H1 (cell line): ENCODE measurements around the gene SYNPR. TPM values are rescaled to one million over a fixed set of nuclear protein-coding genes. Genes with fewer than 3 reads are reported as not detected.
"Not testable (repeated sequence)": the region's sequence is repeated elsewhere in the genome, so short reads cannot be mapped to it uniquely, and the experiment has no call there.

Source experiments
- CTCF ChIA-PET: fragments of 300-600 bp; sonication (Branson Sonifier 250); formaldehyde crosslinking; loops from one replicate; lab custom pipeline; 2021; ENCODE audit not compliant: partially characterized antibody; lab: Charles Lee
- POLR2A ChIA-PET: fragments of 300-600 bp; sonication (Branson Sonifier 250); formaldehyde crosslinking; loops from one replicate; lab custom pipeline; 2021; ENCODE audit warnings: inconsistent platforms; ENCODE audit not compliant: partially characterized antibody; lab: Charles Lee
- DNase-seq, 2 experiments: peaks; one replicate each; pipeline versions ENCODE4 v3.0.0 to v3.0.0-alpha.2; 2010 to 2022; ENCODE audit warnings: low spot score in 2 of 2, low read depth in 1 of 2, mixed read lengths in 1 of 2
- FAIRE-seq: peaks from 2 replicates; lab custom pipeline; 2011; peaks lifted over from hg19 to GRCh38; lab: Jason Lieb, UNC
- H2AFZ ChIP-seq: 2 replicates; pipeline ENCODE4 v1.8.1; 2012; ENCODE audit warnings: low read length, inconsistent platforms
- H2AK5ac ChIP-seq: 2 replicates; pipeline ENCODE4 v1.6.1; 2013; ENCODE audit warnings: low read depth, low read length
- H2BK120ac ChIP-seq: replicated peaks from 2 replicates; pipeline ENCODE3; 2013; ENCODE audit warnings: low read depth, low read length, inconsistent platforms
- H2BK12ac ChIP-seq: 2 replicates; pipeline ENCODE4 v1.6.1; 2013; ENCODE audit warnings: low read depth, low read length
- H2BK15ac ChIP-seq: 2 replicates; pipeline ENCODE4 v1.6.1; 2013; ENCODE audit warnings: low read length
- H2BK20ac ChIP-seq: 2 replicates; pipeline ENCODE4 v1.6.1; 2013; ENCODE audit warnings: low read length
- H2BK5ac ChIP-seq: 2 replicates; pipeline ENCODE4 v1.6.1; 2013; ENCODE audit warnings: low read depth, low read length
- H3K14ac ChIP-seq: 2 replicates; pipeline ENCODE4 v1.6.1; 2013; ENCODE audit warnings: inconsistent platforms; ENCODE audit not compliant: insufficient read length
- H3K18ac ChIP-seq: 2 replicates; pipeline ENCODE4 v1.6.1; 2013; ENCODE audit warnings: low read length; ENCODE audit errors: extremely low read depth
- H3K23ac ChIP-seq: 2 replicates; pipeline ENCODE4 v1.6.1; 2013; ENCODE audit warnings: inconsistent platforms; ENCODE audit not compliant: insufficient read length
- H3K23me2 ChIP-seq: 2 replicates; pipeline ENCODE4 v1.6.1; 2013; ENCODE audit warnings: low read depth, low read length
- H3K27ac ChIP-seq: 2 replicates; pipeline ENCODE4 v1.6.1; 2011; ENCODE audit warnings: low read depth, low read length, inconsistent platforms
- H3K27me3 ChIP-seq, 4 experiments: replicated peaks in 1 of 4; 1 replicate in 1 of 4; 2 replicates in 3 of 4; pipeline versions ENCODE4 v1.6.1 to v1.8.1; 2011 to 2013; ENCODE audit warnings: low read length in 3 of 4, mild to moderate bottlenecking in 3 of 4, inconsistent platforms in 2 of 4, mixed read lengths in 2 of 4, moderate library complexity in 1 of 4; ENCODE audit not compliant: control insufficient read depth in 3 of 4, insufficient read depth in 3 of 4; ENCODE audit errors: extremely low read depth in 1 of 4
- H3K36me3 ChIP-seq, 4 experiments: 2 replicates each; pipeline versions ENCODE4 v1.6.1 to v1.8.1; 2011 to 2013; ENCODE audit warnings: mild to moderate bottlenecking in 4 of 4, low read length in 3 of 4, moderate library complexity in 2 of 4, control low read depth in 1 of 4, inconsistent platforms in 1 of 4; ENCODE audit not compliant: insufficient read depth in 4 of 4, control insufficient read depth in 2 of 4
- H3K4ac ChIP-seq: replicated peaks from 2 replicates; pipeline ENCODE3; 2013; ENCODE audit warnings: low read length, low read depth, mixed read lengths, inconsistent platforms; ENCODE audit not compliant: insufficient read length
- H3K4me1 ChIP-seq, 4 experiments: replicated peaks in 1 of 4; 1 replicate in 1 of 4; 2 replicates in 3 of 4; pipeline versions ENCODE4 v1.6.1 to v1.8.1; 2011 to 2013; ENCODE audit warnings: low read length in 3 of 4, inconsistent platforms in 2 of 4, mixed read lengths in 1 of 4; ENCODE audit not compliant: insufficient read depth in 4 of 4, control insufficient read depth in 3 of 4
- H3K4me2 ChIP-seq, 2 experiments: 2 replicates each; pipeline versions ENCODE4 v1.6.1 to v1.8.1; 2011 to 2013; ENCODE audit warnings: low read depth in 2 of 2, low read length in 2 of 2, control low read depth in 1 of 2, inconsistent platforms in 1 of 2, mild to moderate bottlenecking in 1 of 2; ENCODE audit not compliant: insufficient read depth in 1 of 2
- H3K4me3 ChIP-seq, 4 experiments: fragments of 200-600, 300-600 bp in 1 of 4; sonication (generic), shearing (Covaris generic), sonication (Bioruptor Twin) in 1 of 4; 2 replicates each; pipeline versions ENCODE4 v1.5.1 to v1.8.1; 2011 to 2016; ENCODE audit warnings: low read length in 4 of 4, low read depth in 3 of 4, control low read depth in 2 of 4, inconsistent platforms in 2 of 4, mild to moderate bottlenecking in 2 of 4, mixed read lengths in 1 of 4, moderate library complexity in 1 of 4; ENCODE audit not compliant: insufficient read depth in 2 of 4; ENCODE audit errors: extremely low read depth in 1 of 4
- H3K56ac ChIP-seq: replicated peaks from 2 replicates; pipeline ENCODE3; 2013; ENCODE audit warnings: low read depth, mild to moderate bottlenecking, mixed read lengths, low read length, inconsistent platforms; ENCODE audit not compliant: insufficient read length
- H3K79me1 ChIP-seq: 2 replicates; pipeline ENCODE4 v1.6.1; 2013; ENCODE audit warnings: low read depth, low read length, control low read depth
- H3K79me2 ChIP-seq, 2 experiments: 2 replicates each; pipeline versions ENCODE4 v1.6.1 to v1.8.1; 2012 to 2013; ENCODE audit warnings: low read length in 2 of 2, mild to moderate bottlenecking in 2 of 2, inconsistent platforms in 1 of 2; ENCODE audit not compliant: insufficient read depth in 2 of 2, control insufficient read depth in 1 of 2
- H3K9ac ChIP-seq, 4 experiments: replicated peaks in 1 of 4; 1 replicate in 1 of 4; 2 replicates in 3 of 4; pipeline versions ENCODE4 v1.6.1 to v1.8.1; 2011 to 2013; ENCODE audit warnings: low read depth in 3 of 4, low read length in 3 of 4, control low read depth in 2 of 4, mild to moderate bottlenecking in 2 of 4, moderate library complexity in 2 of 4, inconsistent platforms in 1 of 4; ENCODE audit errors: extremely low read depth in 1 of 4
- H3K9me3 ChIP-seq, 2 experiments: 2 replicates each; pipeline versions ENCODE4 v1.6.1 to v1.8.1; 2012 to 2013; ENCODE audit warnings: mild to moderate bottlenecking in 2 of 2, moderate library complexity in 2 of 2, control low read depth in 1 of 2, inconsistent platforms in 1 of 2, low read depth in 1 of 2, low read length in 1 of 2, mixed read lengths in 1 of 2; ENCODE audit not compliant: insufficient read depth in 2 of 2
- H4K20me1 ChIP-seq, 2 experiments: replicated peaks in 1 of 2; 2 replicates each; pipeline versions ENCODE3 to v1.8.1; 2011 to 2013; ENCODE audit warnings: inconsistent platforms in 2 of 2, low read length in 2 of 2, mild to moderate bottlenecking in 1 of 2; ENCODE audit not compliant: insufficient read depth in 2 of 2, control insufficient read depth in 1 of 2
- H4K5ac ChIP-seq: 2 replicates; pipeline ENCODE4 v1.6.1; 2013; ENCODE audit warnings: low read length, low read depth, mixed read lengths, inconsistent platforms; ENCODE audit not compliant: insufficient read length
- H4K8ac ChIP-seq: 2 replicates; pipeline ENCODE4 v1.8.0; 2013; ENCODE audit warnings: mild to moderate bottlenecking, moderate library complexity, low read length, inconsistent platforms; ENCODE audit not compliant: insufficient read depth; ENCODE audit errors: extremely low read depth
- H4K91ac ChIP-seq: replicated peaks from 2 replicates; pipeline ENCODE3; 2013; ENCODE audit warnings: low read length, mixed read lengths, inconsistent platforms; ENCODE audit not compliant: insufficient read length
- WGBS, 2 experiments: shearing (Covaris generic) in 1 of 2; methylation state at CpG; one replicate each; pipeline versions ENCODE4 v1.1.6 to v1.1.7; 2013 to 2015; ENCODE audit warnings: low lambda C conversion rate in 2 of 2, mixed read lengths in 2 of 2, inconsistent platforms in 1 of 2, low coverage in 1 of 2, missing lambda C conversion rate in 1 of 2; ENCODE audit not compliant: insufficient replicate concordance in 2 of 2, insufficient coverage in 1 of 2, insufficient read length in 1 of 2; ENCODE audit errors: extremely low coverage in 1 of 2, missing lambda C conversion rate in 1 of 2; 5-methylcytosine and 5-hydroxymethylcytosine counted together
- polyA plus RNA-seq, 7 experiments: library from polyadenylated mRNA; depleted of rRNA in 3 of 7; stranded (reverse) in 5 of 7; unstranded in 2 of 7; fragments of >200 nt in 5 of 7; fragments of 200-250 nt in 2 of 7; gene quantifications; 1 replicate in 5 of 7; 2 replicates in 1 of 7; 4 replicates in 1 of 7; pipeline versions ENCODE4 v1.2.1 to v1.2.3, GENCODE V29; 2011 to 2013; ENCODE audit warnings: missing spikeins in 2 of 7, mixed read lengths in 2 of 7
- total RNA-seq: library from RNA; stranded (reverse); fragmentation: NEBNext Ultra II Directional; extraction: Animal tissue kit (Norgen Biotek cat#: 25700); gene quantifications from 2 replicates; pipeline ENCODE4 v1.2.1, GENCODE V29; 2021

Gene SYNPR
- total and polyA plus RNA-seq, 2 of the 8 experiments (the other 6 are each of a cell fraction or from before 2014, with no cell fraction given), result 0.39 to 0.99 TPM

DNA sequence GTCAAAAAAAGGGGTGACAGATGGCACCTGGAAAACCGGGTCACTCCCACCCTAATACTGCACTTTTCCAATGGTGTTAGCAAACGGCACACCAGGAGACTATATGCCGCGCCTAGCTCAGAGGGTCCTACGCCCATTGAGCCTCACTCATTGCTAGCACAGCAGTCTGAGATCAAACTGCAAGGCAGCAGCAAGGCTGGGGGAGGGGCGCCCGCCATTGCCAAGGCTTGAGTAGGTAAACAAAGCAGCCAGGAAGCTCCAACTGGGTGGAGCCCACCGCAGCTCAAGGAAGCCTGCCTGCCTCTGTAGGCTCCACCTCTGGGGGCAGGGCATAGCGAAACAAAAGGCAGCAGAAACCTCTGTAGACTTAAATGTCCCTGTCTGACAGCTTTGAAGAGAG, 22.3 kb upstream of the SYNPR start:
- H3K27me3 ChIP-seq, H4K20me1 ChIP-seq, H3K23ac ChIP-seq, H2BK20ac ChIP-seq, H3K4me3 ChIP-seq, POLR2A ChIA-PET, H3K4me1 ChIP-seq, H3K79me2 ChIP-seq, H4K8ac ChIP-seq, H3K23me2 ChIP-seq, H2BK5ac ChIP-seq, H3K14ac ChIP-seq, H2BK120ac ChIP-seq, H2BK15ac ChIP-seq, H3K56ac ChIP-seq, H3K9me3 ChIP-seq, H3K18ac ChIP-seq, FAIRE-seq, H3K27ac ChIP-seq, H3K4ac ChIP-seq, H2AK5ac ChIP-seq, H4K91ac ChIP-seq, H2BK12ac ChIP-seq, H4K5ac ChIP-seq, H3K36me3 ChIP-seq, H3K79me1 ChIP-seq, H3K9ac ChIP-seq: not testable (repeated sequence)
- DNase-seq, result peak in 1 of 2 experiments; percentile 61
- Histone ChIP-seq H3K4me2 (peak overlapping the region in 1 of 2 experiments; percentile 39; a peak in 1 of 4 replicates), H2AFZ (peak overlapping the region; percentile 70; the same call in 1 of the 2 replicates)
- 70% methylated on average over 9 of the region's 9 CpGs; no CpG with 5 or more reads in 1 of the 2 experiments for WGBS, 2 experiments
- CTCF ChIA-PET, result interaction anchor here (1.3 kb wide), 1 partner anchor 201 kb away, joined by 3 read pairs; no protein-coding TSS in a partner anchor
